Erythroblast (primary cell): ENCODE results near the gene RASSF9.

Experiments
- GATA1 ChIP-seq: IDR thresholded peaks from 2 replicates; pipeline ENCODE4 v1.6.1; 2011; ENCODE audit warnings: low read depth, mild to moderate bottlenecking, control low read depth, low read length, moderate library complexity
- POLR2A ChIP-seq: IDR thresholded peaks from 2 replicates; pipeline ENCODE4 v1.6.1; 2011; ENCODE audit warnings: mild to moderate bottlenecking, low read length

GRCh38 chr12:85781766-85782165 lies 54.4 kb downstream of the RASSF9 start:
- TF ChIP-seq POLR2A: no peak
- no peak for TF ChIP-seq GATA1
